CD4-positive, alpha-beta T cell treated with Interleukin-17A for 4 hours (primary cell): ENCODE measurements around the gene MYO3A.

Source experiments
- DNase-seq: peaks from one replicate; pipeline ENCODE4 v3.0.0-alpha.2; 2020; ENCODE audit warnings: mixed read lengths

The MYO3A gene

GRCh38 chr10:26215935-26216584 lies 282.0 kb downstream of the MYO3A start:
- no peak for DNase-seq

DNA sequence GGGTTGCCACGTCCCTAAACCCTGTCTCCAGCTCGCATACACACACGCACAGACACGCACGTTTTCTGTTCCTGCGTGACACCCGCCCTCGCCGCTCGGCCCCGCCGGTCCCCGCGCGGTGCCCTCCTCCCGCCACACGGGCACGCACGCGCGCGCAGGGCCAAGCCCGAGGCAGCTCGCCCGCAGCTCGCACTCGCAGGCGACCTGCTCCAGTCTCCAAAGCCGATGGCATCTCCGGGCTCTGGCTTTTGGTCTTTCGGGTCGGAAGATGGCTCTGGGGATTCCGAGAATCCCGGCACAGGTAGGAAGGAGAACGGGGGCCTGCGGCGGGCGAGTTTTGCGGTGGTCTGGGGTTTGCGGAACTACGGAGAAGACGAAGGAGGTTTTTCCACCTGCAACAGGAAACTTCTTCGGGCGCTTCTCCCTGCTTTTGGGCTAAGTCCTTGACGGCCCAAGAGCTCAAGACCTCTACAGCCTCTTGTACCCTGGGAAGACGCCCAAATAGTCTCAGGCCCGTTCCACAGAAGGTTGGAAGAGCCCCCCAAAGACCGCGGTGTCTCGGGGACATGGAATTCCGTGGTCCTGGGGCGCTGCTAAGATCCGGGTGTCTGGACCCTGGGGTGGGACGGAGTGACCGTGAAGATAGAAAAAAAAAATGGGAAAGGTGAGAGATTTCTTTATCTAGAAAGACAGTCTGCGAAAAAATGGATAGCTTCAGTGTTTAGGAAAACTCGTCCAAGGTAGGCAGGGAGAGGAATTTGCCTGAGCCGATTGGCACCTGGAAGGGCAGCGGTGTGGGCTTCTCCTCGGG lies 282.8 kb downstream of the MYO3A start, which contains the start of gene GAD2:
GAD2 (plus strand) TSS at position 190 of the 811 bp plus-strand sequence; CDS start at position 226, 36 bp downstream.
- no peak for DNase-seq

DNA sequence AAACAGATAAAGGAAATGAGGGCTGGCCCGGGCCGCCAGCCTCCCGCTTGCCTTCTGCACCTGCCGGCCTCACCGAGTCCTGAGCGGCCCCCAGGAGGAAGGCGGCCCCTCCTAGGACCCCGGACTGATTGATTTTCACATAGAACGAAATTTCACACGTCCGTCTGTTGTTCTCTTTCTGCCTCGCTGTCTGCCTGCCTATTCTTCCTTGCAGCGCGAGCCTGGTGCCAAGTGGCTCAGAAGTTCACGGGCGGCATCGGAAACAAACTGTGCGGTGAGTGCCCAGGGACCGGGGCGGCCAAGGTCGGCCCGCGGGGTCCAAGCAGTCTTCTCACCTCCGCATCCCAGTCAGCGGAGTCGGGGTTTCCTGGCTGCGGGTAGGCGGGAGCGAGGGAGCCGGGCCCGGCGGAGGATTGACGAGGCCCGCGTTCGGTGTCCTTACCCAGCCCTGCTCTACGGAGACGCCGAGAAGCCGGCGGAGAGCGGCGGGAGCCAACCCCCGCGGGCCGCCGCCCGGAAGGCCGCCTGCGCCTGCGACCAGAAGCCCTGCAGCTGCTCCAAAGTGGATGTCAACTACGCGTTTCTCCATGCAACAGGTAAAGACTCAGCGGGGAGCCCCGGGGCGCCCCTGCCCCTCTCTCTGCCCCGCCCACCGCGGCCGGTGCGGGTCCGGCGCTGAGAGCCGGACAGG lies 283.5 kb downstream of the MYO3A start:
- no peak for DNase-seq

DNA sequence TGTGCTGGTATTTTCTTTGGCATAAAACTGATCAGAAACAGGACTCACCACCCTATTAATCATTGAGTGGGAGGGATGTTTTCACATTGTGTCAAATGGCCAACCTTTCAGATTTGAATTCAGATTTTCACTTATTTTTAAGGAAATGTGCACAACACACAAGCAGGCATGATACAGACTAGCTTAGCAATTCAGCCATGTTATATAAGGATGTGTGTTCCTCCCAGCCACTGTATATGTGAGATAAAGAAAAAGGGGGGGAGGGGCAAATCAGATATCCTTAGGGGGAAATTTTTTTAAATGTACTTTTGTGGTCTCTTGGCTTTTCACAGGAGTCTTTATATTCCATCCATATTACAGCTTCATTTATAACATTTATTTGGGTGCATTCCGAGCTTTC lies 285.6 kb downstream of the MYO3A start:
- no peak for DNase-seq

DNA sequence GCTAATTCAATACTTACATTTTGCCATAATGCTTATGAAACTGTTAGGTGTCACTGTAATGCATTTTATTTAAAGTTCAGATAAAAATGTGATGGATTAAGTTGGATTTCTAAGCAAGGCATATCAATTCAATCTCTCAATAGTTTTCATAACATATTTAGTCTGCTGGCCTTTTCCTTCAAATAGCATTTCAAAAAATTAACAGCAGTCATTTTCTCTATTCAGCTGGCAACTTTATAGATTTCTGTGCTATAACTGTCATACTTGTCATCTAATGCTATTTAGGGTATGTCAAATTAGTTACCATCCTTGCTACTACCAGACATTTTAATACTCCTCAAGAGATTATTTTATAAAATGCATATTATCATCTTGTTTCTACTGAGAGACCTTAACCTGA lies 286.9 kb downstream of the MYO3A start:
- DNase-seq, result no peak

DNA sequence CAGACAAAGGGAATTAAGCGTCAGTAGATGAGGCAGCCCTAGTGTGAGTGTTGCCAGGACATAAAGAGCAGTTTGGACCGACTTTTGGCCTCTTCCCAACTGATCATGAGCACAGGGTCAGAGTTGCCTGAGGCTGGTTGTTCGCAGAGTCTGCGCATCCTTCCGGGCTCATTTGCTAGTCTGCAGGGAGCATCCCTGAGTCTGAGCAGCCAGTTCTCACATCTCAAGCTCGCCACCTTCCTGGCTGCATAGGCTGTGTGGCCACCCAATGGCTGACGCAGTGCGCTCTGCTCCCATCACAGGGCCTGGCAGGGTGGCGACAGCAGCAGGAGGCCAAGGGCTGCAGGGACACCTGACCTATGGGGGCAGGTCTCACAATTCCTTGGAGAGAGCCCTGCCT lies 287.5 kb downstream of the MYO3A start:
- DNase-seq, result no peak

GRCh38 chr10:26222563-26222962 lies 288.5 kb downstream of the MYO3A start:
- no peak for DNase-seq

GRCh38 chr10:26225322-26225721 lies 291.3 kb downstream of the MYO3A start:
- no peak for DNase-seq

- no peak for DNase-seq
Measured at GRCh38 chr10:26227786-26228185, 293.8 kb downstream of the MYO3A start.

- no peak for DNase-seq
Measured at GRCh38 chr10:26232174-26232573, 298.1 kb downstream of the MYO3A start.

- no peak for DNase-seq
Measured at GRCh38 chr10:26235761-26236160, 301.7 kb downstream of the MYO3A start.

DNA sequence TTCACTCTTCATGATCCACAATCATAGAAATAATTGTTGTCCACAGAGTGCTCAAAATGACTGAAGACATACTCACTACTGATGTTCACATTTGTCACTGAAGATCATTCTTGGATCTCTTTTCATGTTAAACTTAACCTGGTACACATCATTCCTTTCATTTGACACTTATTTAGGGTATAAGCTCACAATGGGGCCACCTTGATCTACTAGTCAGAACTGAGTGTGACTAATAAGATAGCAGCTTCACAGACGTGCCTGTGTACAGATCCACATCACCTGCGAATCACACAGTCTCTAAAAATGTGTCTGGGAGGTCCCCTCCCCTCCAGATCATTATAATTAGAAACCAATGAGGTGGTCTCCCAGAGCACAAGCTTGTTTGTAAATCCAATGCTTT lies 304.3 kb downstream of the MYO3A start:
- no peak for DNase-seq

DNA sequence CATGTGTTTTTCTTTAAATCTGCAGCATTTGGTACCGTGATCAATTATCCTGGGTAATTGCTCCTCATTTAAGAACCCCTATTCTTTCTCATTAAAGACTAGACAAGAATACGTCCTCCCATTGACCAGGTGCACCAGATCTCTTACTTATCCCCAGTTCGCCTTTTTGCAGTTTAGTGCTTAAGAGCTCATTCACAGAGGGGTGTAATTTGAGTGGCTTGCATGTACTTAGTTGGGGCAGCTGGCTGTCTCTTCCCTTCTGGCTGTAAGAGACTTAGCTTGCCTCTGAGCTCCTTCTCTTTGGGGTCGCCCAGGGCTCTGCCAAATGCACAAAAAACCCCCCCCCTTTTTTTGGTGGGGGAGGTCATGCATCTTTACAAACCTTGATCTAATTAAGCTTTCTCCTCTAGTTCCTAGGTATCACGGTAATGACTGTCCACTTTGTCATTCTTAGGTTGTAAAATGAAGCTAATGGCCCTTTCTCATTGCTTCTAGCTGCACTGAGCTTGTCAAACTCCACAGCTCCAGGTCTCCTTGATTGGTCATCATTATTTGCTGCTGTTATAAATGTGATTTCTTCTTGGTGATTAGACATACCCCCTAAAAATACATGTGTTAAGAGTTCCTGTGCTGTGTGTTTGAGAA lies 308.8 kb downstream of the MYO3A start:
- no peak for DNase-seq

DNA sequence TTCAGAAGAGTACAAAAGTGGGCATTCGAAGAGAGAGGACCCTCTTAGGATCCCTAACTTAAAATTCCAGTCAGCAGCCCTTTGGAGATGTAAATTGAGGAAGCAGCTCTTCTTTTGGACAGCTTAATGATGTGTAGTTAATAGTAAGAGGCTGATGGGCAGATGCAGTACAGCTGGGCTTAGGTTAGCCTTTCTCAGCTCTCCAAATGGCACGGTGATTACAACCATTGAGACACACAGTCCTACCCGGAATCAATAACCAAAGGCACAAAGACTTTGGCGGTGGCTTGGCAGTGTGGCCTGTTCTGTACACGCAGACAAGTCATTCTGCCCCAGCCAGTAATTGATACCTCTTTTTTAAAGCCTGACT lies 309.3 kb downstream of the MYO3A start:
- DNase-seq, result no peak

DNA sequence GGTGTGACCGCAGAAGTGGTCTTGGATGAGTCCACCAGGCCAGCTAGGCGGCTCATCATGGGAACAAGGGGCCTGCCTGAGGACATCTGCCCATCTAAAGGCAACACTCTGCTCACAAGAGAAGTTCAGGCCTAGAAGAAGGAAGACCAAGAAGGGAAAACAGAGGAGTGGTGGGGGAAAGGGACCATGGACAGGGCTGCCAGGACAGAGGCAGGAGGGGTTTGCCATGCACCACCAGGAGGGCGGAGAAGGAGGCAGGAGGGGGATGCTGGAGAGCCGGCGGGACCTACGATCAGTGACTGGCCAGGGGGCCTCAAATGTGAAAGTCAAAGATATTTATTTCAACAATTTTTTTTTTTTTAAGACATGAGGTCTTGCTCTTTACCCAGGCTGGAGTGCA lies 315.7 kb downstream of the MYO3A start:
- DNase-seq, result no peak

GRCh38 chr10:26251925-26252324 lies 317.9 kb downstream of the MYO3A start:
- DNase-seq, result no peak

DNA sequence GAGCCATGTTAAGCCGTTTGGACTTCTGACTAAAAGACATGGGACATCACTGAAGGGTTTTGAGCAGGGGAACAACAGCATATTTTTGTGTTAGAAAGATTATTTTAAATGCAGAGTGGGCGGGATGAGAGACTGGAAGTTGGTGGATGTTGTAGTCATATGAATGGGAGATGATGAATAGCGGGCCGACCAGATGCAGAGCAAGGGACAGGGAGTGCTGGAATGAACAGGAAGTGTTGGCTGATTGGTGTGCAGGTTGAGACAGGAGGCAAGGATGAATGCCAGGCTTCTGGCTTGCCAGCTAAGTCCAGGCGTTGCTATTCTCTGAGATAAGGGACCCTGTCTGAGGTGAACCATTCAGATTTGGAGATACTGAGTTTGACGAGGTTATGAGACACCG lies 320.6 kb downstream of the MYO3A start:
- DNase-seq, result no peak

DNA sequence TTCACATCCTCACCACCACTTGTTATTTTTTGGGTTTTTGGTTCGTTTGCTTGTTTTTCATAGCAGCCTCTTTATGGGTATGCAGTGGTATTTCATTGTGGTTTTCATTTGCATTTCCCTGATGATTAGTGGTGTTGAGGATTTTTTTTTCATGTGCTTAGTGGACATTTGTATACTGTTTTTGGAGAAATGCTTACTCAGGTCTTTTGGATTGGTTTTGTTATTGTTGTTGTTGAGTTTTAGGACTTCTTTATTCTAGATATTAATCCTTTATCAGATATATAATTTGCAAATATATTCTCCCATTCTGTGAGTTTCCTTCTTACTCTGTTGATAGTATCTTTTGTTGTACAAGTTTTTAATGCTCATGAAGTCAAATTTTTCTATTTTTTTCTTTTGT lies 325.3 kb downstream of the MYO3A start:
- no peak for DNase-seq
